GM18907 (cell line): Measurements from ENCODE around the gene PFN1.
"Not testable (repeated sequence)": the region's sequence is repeated elsewhere in the genome, so short reads cannot be mapped to it uniquely, and the experiment has no call there.

Experiments used
- ATAC-seq: cut with Tn5 transposase; IDR thresholded peaks from one replicate; pipeline ENCODE4 v1.9.1; 2021; ENCODE audit warnings: mild to moderate bottlenecking, moderate library complexity; ENCODE audit not compliant: unreplicated experiment

The PFN1 gene

DNA sequence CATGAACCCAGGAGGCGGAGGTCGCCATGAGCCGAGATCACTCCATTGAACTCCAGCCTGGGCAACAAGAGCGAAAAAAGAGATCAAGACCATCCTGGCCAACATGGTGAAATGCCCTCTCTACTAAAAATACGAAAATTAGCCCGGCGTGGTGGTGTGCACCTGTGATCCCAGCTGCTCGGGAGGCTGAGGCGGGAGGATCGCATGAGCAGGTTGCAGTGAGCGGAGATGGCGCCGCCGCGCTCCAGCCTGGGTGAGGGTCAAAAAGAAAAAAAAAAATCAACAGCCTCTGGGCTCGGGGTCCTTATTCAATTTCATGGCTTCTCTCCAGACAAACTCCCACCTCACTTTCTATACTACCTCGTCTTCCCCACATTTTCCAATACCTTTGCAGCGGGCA lies 19.4 kb downstream of the PFN1 start:
- no peak for ATAC-seq

DNA sequence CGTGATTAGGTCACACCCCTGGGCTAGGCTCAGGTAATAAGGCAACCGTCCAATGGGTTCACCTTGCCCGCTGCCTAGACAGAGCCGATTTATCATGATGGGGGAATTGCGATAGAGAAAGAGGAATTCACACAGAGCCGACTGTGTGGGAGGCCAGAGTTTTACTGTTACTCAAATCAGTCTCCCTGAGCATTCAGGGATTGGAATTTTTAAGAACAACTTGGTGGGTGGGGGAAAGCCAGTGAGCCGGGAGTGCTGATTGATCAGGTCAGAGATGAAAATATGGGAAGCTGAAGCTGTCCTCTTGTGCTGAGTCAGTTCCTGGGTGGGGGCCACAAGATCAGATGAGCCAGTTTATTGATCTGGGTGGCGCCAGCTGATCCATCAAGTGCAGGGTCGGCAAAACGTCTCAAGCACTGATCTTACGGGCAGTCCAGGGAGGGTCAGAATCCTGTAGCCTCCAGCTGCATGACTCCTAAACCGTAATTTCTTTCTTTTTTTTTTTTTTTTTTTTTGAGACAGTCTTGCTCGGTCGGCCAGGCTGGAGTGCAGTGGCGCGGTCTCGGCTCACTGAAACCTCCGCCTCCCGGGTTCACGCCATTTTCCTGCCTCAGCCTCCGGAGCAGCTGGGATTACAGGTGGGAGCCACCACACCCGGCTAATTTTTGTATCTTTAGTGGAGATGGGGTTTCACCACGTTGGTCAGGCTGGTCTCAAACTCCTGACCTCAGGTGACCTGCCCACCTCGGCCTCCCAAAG lies 21.6 kb downstream of the PFN1 start:
- ATAC-seq, result not testable (repeated sequence)

DNA sequence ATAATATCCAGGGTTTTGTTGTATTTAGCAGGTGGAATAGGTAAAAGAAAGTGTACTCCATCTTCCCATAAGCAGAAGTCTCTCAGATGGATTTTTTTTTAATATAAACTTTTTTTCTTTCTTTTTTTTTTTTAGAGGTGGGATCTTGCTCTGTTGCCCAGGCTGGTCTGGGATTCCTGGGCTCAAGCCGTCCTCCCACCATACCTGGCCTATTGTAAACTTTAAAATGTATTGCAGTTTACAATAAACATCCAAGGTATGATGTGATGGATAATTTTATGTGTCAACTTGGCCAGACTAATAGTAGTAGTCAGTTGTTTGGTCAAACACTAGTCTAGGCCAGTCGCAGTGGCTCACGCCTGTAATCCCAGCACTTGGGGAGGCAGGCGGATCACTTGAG lies 27.0 kb downstream of the PFN1 start:
- no peak for ATAC-seq

DNA sequence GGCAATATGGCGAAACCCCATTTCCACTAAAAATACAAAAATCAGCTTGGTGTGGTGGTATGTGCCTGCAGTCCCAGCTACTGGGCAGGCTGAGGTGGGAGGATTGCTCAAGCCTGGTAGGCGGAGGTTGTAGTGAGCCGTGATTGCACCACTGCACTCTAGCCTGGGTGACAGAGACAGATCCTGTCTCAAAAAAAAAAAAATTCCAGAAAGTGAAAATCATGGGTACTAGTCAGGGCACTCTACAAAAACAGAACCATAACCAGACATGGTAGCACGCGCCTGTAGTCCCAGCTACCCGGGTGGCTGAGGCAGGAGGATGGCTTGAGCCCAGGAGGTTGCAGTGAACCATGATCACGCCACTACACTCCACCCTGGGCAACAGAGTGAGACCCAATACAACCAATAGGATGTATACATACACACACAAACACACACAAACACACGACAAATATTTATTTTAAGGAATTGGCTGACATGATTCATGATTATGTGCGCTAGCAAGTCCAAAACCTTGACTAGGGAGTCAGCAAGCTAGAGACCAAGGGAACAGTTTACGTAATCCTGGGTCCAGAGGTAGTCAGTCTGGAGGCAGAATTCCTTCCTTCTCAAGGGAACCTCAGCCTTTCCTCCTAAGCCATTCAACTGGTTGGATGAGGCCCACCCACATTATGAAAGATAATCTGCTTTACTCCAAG lies 27.8 kb downstream of the PFN1 start:
- no peak for ATAC-seq

DNA sequence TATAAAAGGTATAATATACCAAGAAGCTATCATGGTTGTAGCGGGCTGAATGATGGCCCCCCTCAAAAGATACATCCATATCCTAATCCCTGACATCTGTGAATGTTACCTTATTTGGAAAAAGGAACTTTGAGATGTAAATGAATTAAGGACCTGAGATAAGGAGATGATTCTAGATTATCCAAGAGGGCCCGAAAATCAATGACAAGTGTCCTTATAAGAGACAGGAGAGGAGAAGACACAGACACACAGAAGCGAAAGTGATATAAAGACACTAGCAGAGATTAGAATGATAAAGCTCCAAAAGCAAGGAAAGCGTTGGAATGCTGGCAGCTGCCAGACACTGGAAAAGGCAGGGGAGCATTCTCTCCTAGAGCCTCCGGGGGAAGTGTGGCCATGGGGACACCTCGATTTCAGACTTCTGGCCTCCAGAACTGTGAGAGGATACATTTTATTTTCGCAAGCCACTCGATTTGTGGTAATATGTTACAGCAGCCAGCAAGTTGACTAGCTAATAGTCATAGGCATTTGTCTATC lies 28.8 kb downstream of the PFN1 start:
- no peak for ATAC-seq

DNA sequence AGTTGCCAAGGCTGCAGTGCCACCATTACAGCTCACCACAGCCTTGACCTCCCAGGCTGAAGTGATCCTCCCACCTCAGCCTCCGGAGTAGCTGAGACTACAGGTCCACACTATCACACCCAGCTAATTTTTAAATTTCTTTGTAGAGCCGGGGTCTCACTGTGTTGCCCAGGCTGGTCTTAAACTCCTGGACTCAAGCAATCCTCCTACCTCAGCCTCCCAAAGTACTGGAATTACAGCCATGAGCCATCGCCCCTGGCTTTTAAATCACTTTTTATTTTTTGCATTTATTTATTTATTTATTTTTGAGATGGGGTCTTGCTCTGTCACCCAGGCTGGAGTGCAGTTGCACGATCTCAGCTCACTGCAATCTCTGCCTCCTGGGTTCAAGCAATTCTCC lies 33.8 kb downstream of the PFN1 start:
- not testable (repeated sequence) for ATAC-seq

DNA sequence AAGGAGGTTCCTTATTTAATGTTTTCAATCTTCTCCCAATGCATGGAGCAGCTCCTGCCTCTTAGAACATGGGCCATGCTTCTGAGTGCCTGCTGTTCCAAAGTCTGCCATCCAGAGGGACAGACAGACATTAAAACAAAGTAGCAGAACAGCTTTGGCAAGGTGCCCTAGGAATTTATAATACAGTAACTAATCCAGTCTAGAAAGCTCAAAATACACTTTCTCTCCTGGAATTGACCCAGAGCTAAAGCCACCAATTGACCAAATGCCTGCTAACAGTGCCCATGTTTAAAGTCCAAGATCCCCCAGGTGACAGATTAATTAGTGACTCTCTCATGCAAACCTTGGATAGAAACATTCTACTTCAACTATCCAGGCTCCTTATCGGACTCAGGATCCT lies 34.3 kb downstream of the PFN1 start:
- no peak for ATAC-seq

DNA sequence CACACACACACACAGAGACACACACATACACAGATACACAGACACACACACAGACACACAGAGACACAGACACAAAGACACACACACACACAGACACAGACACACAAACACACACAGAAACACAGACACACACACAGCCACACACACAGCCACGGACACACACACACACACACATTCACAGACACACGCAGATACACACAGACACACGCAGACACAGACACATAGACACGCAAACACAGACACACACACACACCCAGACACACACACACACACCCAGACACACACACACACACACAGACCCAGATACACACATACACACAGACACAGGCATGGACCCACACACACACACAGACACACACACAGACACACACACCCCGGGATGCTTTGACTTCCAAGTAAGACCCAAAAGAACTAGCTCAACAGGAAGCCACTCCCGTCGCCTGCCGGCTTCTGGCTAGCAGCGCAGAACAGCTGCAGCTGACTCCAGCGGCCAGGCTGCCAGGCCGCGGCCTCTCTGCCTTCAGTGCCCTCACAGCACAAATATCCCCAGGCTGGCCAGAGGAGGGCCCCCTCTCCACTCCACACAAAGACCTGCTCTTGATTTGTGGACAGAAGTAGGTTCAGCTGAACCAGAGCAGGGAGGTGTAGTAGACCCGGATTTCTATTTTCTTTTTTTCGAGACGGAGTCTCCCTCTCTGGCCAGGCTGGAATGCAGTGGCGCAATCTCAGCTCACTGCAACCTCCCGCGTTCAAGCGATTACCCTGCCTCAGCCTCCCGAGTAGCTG lies 39.4 kb downstream of the PFN1 start:
- ATAC-seq, result peak; percentile 63

DNA sequence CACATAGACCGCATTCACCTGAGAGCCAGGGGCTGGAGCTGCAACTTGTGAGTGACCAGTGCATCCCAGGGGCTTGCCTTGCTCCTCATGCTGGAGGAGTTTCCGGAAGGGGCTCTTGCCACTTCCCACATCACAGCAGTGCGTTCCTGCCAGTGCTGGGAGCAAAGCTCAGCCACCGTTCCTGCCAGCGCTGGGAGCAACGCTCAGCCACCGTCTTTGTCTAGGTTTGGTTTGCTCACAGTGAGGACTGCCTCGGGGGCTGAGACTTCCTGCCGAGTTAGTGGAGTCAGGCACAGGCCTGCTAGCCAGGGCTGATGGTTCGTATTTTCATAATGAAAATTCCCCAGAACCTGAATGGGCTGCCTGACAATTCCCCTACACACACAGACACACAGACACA lies 40.0 kb downstream of the PFN1 start:
- no peak for ATAC-seq

DNA sequence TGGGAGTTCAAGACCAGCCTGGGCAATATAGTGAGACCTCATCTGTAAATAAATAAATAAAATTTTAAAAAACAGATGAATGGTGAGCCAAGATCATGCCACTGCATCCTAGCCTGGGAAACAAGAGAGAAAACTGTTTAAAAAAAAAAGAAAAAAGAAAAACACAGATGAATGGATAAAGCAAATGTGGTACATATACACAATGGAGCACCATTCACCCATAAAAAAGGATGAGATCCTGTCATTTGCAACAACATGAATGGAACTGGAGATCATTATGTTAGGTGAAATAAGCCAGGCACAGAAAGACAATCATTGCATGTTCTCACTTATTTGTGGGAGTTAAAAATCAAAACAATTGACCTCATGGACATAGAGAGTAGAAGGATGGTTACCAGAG lies 41.7 kb downstream of the PFN1 start:
- ATAC-seq, result not testable (repeated sequence)

DNA sequence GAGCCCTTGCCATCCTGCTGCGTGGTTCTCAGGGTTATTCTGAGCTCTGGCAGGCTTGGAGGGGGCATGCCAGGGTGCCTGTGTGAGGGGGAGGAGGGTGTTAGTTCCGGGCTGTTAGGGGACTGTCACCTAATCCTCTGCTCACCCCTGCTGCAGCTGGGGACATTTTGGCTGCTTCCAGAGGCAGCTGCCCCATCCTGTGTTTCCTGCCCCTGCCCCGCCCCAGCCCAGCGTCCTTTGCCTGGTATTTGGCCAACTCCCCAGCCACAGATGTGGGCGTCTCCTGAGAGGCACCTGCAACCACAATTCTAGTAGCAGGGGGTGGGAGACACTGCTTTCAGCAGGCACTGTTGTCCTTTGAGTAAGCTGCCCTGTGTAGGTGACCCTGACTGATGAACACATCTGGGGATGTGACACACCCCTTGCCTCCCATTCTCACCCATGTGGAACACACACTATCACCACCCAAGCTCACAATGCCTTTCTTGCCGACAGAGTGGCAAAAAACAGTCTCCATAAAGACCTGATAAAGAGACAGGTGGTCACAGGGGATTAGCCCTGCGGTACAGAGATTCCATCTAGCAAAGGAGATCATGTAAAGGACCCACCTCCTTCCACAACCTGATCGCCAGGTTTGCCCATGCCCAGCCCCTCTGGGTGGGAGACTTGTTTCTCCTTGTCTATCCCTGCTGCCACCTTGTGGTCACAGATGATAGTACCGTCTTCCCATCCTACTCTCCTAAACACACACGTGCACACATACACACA lies 45.1 kb downstream of the PFN1 start, which contains the start of gene CHRNE:
TSS of gene CHRNE (minus strand) at position 48 of the 768 bp plus-strand sequence. CDS start at position 13, 35 bp downstream.
- ATAC-seq, result no peak

DNA sequence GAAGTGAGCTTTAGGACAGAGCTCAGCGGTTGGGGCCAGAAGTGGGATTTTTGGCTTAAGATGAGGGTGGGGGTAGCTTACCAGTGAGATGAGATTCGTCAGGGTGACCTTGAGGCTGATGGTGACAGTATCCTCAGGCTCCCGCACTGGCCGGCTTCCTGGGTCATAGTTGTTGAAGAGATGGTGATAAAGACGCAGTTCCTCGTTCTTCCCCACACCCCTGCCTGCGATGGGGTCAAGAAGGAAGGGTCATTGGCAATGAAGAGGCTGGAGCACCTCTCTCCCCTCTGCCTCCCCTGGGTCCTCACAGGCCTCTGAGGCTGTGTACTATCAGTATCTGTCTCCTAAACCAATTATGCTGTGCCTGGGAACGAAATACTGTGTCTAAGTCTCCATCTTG lies 45.8 kb downstream of the PFN1 start:
- ATAC-seq, result no peak

DNA sequence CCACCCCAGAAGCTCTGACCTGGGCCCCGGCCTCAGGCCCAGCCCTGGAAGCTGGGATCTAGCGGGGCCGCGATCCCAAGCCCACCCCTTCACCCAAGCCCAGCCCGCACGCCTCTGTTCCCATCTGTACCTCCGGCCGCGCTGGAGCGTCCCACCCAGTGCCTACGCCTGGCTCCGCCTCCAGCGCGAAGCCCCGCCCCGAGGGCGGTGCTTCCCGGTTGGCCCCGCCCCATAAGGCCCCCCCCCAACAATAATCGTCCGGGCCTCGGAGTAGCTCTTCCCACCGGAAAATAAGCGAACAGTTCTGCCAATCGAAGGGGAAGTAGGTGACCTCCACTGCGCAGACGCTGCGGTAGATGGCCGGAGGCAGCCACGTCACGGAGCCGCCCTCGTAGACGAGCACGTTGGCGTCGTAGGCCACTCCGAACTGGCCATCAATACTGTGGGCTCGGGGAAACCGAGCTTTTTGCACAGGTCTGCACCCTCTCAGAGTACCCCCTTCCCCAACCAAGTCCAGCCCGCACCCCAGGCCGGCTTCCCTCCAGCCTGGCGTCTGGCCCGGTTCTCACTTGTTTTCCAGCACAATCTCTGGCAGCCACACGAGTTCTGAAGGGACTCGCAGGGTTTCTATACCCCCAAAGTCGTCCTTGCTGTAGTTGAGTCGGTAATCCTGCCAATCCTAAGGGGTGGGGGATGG lies 46.5 kb downstream of the PFN1 start:
- ATAC-seq, result no peak

DNA sequence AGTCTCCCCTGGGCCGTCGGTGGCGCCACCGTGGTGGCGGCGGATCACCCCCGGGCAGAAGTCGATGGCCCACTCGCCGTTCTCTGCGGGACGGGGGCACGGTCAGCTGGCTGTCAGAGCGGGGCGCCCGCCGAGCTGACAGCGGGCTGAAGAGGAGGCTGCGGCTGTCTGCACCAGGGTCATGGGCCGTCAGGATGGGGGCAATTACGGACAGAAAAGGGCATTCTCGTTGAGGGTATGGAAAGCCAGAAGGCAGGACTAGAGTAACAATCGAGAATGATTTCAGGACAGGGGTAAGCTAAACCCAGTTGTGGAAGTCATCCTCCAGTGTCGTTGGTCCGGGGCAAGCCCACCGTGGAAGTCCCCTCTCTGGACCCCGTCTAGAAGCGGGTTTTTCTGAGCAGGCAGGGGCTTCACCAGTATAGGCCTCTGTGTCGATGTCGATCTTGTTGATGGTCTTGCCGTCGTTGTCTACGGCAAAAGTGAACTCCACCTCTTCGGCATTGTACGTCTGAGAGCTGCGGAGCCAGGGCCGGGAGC lies 47.2 kb downstream of the PFN1 start:
- ATAC-seq, result no peak

DNA sequence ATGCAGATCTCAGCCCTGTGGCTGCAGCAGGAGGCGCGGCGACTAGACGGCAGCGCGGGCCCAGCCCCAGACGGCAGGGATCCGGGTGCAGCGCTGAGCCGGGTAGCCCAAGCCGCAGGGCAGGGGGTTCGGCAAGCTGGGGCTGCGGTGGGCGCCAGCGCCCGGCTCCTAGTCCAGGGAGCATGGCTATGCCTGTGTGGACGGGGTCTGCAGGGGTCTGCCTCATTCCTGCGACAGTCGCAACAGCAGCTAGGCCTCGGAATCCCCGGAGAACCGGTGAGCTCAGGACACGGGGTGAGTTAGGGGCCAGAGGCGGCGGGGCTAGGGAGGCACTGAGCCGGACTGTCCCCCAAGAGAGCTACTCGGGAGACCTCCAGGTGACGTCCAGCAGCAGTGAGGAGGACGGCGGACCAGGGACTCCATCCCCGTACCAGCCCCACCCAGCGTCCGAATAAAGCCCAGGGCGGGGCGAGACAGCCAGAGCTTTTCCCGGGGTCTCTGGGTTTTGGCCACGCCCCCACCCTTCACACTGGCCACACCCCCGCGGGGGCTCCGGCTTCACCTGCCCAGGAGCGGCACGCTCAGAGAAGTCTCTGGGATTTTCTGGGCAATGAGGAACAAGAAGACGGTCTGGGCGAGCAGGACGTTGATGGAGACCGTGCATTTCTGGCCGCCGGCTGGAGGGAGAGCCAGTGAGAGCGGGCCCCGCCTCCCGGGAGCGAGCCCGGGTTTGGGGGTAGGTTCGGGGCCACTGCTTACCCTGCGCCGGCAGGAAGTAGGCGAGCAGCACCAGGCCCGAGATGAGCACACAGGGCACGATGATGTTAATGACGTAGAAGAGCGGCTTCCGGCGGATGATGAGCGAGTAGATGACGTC lies 47.9 kb downstream of the PFN1 start:
- ATAC-seq, result no peak

DNA sequence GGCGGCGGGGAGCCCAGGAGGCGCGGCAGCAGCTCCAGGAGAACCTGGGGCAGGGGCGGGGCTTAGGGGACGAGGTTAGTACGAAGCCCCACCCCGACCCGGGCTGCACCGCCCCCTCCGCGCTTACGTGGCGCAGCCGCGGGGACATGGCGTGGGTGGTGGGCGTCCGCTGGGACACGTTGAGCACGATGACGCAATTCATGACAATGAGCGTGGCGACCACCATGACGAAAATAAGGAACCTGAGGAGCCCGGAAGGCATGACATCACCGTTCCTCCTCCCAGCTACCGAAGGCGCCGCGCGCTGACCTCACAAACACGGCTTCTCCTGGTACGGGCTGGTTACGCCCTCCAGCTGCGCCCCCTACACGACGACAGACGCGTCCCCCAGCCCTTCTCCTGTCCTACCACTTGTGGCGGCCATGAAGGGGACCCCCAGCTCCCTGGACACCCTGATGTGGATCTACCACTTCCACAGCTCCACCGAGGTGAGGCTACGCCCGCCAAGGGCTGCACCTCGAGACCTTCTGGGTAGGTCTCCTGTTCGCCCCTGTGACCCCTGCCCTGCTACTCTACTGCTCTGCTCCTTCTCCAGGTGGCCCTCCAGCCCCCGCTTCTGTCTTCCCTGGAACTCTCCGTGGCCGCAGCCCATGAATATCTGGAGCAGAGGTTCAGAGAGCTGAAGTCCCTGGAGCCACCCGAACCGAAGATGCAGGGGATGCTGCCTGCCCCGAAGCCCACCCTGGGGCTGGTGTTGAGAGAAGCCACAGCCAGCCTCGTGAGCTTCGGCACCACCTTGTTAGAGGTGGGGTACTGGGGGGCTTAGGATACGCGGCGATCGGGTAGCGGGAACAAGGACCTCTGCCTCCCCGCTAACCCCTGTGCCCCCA lies 48.7 kb downstream of the PFN1 start, which contains the start of gene C17orf107:
TSS of gene C17orf107 (plus strand) at position 196 of the 890 bp plus-strand sequence. CDS start at position 423, 227 bp downstream.
- peak; percentile 35 for ATAC-seq

DNA sequence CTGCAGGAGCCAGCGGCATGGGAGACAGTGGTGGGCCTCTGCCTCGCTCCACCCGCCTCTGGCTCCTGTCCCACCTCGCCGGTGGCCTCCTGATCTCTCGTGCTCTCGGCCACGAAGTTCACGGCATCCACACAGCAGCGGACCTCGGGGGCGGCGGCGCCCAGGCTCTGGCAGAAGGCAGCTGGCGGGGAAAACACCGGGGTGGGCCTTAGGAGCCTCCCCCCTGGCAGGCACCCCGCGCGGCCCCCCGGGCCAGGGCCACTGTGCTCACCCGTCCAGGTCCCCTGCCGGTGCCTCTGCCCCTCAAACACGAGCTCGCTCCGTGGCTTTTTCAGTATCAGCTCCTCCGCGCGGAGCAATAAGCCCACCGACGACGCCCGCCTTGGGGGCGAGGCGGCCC lies 49.4 kb downstream of the PFN1 start:
- ATAC-seq, result no peak

DNA sequence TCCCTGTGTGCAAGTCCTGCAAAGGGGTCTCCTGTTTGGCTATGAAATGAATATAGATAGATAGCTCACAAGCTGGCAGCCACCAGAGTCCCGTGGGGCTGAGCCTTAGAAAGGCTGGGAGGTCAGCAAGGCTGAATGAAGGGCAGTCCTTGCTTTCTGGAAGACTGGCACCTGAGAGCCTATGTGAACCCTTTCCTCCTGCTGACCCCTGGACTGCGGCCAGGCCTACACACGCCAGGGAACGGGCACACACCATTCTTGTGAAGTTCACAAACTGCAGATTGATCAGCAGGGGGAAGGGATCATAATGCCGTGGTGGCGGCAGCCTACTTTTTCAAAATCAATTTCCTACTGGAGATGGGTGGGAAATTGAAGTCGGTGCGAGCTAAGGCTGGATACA lies 50.0 kb downstream of the PFN1 start:
- ATAC-seq, result no peak
